ENCODE results near the gene ACP4. TPM values are rescaled to one million over a fixed set of nuclear protein-coding genes. Genes with fewer than 3 reads are reported as not detected.
"Not testable (repeated sequence)": the region's sequence is repeated elsewhere in the genome, so short reads cannot be mapped to it uniquely, and the experiment has no call there.

ACP4 gene
- total RNA-seq, 2 experiments from 2014 or later = not detected

DNA sequence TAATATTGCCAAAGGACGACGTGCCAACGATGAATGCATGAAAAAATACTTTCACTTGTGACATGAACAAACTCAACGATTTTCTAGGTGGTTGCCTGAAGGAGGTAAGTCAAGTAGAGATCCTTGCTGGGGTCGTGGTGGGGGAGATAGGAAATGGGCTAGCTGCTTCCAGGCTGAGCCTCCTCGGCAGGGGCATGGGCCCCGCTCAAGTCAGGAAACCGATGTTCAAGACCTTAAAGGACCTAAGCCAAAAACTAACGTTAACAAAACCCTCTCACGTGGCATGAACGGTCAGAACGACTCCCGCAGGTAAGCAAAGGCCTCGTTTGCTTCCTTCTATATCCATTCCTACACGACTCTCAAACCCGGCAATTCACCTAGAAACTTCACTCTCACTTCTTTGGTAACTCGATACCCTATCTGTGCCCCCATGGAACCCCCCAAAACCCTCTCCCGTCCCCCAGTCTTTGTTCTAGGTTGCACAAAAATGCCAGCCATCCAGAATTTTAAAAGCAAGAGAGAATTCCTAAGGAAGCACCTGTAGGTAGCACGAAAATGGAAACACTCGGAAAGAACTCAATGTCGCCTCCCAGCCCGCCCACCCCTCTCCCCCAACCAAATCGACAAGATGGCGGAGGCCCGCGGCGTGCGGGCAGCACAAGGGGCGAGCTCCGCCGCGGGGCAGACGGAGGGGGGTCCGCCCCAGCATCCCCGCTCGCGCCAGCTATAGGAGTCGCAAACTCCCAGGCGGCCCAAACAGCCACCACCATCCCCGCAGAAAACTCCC, 13.6 kb downstream of the ACP4 start:
- no peaks in the 10 kb centered on the region for H3K9me3 Mint-ChIP-seq
- peaks cover 40% of the 10 kb centered on the region for H3K36me3 Mint-ChIP-seq (ENCODE audit: low read depth)
- intact Hi-C loops (cut with micrococcal nuclease) = loop anchor here (1.0 to 5.0 kb wide), 4 partner anchors 13 to 303 kb away; partner anchors contain the start of genes CTU1 and JOSD2
- H3K27me3 Mint-ChIP-seq (ENCODE audit: low read depth) = no peaks in the 10 kb centered on the region
- peak overlapping the region; percentile 100 for H3K27ac Mint-ChIP-seq
- peaks cover 28% of the 10 kb centered on the region for H3K4me1 Mint-ChIP-seq (ENCODE audit: low read depth)
- peak overlapping the region; percentile 98 for H3K4me3 Mint-ChIP-seq
- no peak for DNase-seq
- CTCF ChIA-PET = no interaction called here

DNA sequence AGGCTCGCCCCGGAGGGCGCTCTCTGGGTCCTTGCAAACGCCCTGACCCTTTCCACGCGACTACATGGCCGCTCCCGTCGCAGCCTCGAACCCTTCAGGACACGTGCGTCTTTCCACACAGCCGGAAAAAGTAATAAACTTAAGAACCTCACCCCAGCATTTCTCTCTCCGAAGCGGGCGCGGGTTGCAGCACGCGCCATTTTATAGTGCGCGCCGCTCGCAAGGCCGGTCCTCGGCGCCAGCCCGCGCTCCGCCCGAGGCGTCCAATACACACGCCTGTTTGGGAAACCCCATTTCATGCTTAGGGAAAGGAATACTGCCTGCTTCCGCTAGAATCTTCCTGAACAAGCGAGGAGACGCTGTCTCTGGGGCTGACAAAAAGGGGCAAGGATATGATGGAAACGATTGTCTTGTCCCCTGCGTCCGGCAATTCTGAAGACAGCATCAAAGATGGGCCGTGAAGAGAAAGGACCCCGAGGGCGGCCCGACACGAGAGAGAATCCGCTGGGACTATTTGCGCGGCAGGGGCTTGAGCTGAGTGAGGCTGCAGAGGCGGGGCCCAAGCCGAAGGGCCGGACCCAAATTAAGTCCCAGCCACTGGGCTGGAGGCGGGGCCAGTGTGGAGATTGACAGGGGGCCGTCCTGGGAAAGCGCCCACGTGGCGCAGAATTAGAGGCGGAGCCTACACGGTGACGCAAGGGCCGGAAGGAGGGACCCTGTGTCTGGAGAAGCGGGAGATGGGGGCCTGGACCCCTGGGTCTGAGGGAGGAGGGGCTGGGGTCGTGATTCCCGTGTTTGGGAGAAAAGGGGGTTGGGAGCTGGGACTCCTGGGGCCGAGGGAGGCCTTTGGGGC, 14.4 kb downstream of the ACP4 start:
- CTCF ChIA-PET = no interaction called here
- intact Hi-C loops (cut with micrococcal nuclease) = loop anchor here (1.0 to 5.0 kb wide), 4 partner anchors 13 to 303 kb away; partner anchors contain the start of genes CTU1 and JOSD2
- peaks cover 40% of the 10 kb centered on the region for H3K36me3 Mint-ChIP-seq (ENCODE audit: low read depth)
- H3K27me3 Mint-ChIP-seq (ENCODE audit: low read depth) = no peaks in the 10 kb centered on the region
- H3K9me3 Mint-ChIP-seq = no peaks in the 10 kb centered on the region
- peak overlapping the region; percentile 100 for H3K27ac Mint-ChIP-seq
- H3K4me3 Mint-ChIP-seq = peak overlapping the region; percentile 98
- peak; percentile 99 for DNase-seq
- H3K4me1 Mint-ChIP-seq (ENCODE audit: low read depth) = peaks cover 28% of the 10 kb centered on the region

DNA sequence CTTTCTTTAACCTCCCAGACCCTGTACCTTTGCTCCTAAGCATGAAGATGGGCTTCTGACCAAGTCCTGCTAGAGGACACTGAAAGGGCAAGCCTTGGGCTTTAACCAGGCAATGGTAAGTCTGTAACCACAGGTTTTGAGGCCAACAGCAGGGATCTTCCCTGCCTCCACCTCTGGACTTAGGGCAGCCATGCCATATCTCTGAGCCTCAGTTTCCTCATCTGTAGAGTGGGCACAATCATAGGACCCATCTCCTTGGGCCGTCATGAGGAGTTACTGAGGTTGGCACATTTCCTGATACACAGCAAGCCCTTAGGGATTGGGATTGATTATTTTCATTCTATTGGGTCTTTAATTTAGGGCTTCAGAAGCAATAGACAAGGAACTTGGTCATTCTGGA, 18.6 kb downstream of the ACP4 start:
- Mint-ChIP-seq H3K4me1 (ENCODE audit: low read depth) (peaks cover 6% of the 10 kb centered on the region), H3K4me3 (no peak overlapping the region), H3K27ac (no peak overlapping the region), H3K9me3 (no peaks in the 10 kb centered on the region), H3K36me3 (ENCODE audit: low read depth) (peaks cover 4% of the 10 kb centered on the region), H3K27me3 (ENCODE audit: low read depth) (peaks cover 1% of the 10 kb centered on the region)
- no peak for DNase-seq
- intact Hi-C loops (cut with micrococcal nuclease) = no loop called here
- CTCF ChIA-PET = no interaction called here

GRCh38 chr19:50811622-50812238, 21.5 kb downstream of the ACP4 start:
- H3K27ac Mint-ChIP-seq; H3K4me1 Mint-ChIP-seq (ENCODE audit: low read depth); intact Hi-C loops (cut with micrococcal nuclease); H3K36me3 Mint-ChIP-seq (ENCODE audit: low read depth); H3K4me3 Mint-ChIP-seq; H3K9me3 Mint-ChIP-seq; CTCF ChIA-PET; DNase-seq: not testable (repeated sequence)
- peaks cover 17% of the 10 kb centered on the region for H3K27me3 Mint-ChIP-seq (ENCODE audit: low read depth)

DNA sequence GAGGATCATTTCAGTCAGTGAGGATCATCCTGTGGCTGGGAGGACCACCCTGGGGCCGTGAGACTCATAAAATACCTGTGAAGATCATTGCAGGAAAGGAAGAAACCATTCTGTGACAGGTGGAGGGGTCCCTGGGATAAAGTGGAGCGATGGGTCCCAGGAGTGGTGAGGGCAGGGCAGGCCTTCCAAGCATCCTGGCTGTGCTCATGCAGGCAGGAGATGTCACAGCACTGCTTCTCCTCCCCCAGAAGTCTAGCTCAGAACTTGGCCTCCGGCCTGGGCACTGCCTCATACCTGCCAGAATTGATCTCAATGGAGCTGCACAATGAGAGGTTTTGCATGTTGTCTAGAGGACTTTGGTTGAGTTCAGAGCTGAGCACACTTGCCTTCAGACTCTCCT, 22.3 kb downstream of the ACP4 start:
- Mint-ChIP-seq H3K9me3 (no peaks in the 10 kb centered on the region), H3K4me3 (no peak overlapping the region), H3K36me3 (ENCODE audit: low read depth) (no peaks in the 10 kb centered on the region), H3K27me3 (ENCODE audit: low read depth) (peaks cover 22% of the 10 kb centered on the region), H3K27ac (no peak overlapping the region), H3K4me1 (ENCODE audit: low read depth) (peaks cover 10% of the 10 kb centered on the region)
- CTCF ChIA-PET = no interaction called here
- intact Hi-C loops (cut with micrococcal nuclease) = no loop called here
- no peak for DNase-seq

DNA sequence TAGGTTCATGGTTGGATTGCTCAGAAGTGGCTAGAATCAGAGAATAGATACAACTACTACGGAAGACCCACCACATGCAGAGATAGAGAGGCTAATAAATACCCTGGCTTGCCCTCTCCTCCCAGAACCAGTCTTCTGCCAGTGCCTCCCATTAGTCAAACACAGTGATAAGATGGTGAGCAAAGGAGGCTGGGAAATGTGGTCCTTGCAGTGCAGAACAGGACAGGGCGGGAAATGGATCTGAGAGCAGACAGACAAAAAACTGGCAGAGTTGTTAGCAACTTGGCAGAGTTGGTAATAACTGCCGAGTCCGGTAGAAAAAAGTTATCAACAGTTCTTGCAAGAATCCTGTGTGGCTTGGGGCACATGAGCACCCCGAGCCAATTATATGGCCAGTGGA, 24.7 kb downstream of the ACP4 start:
- Mint-ChIP-seq H3K4me3 (no peak overlapping the region), H3K27me3 (ENCODE audit: low read depth) (peaks cover 36% of the 10 kb centered on the region), H3K4me1 (ENCODE audit: low read depth) (peaks cover 31% of the 10 kb centered on the region), H3K9me3 (no peaks in the 10 kb centered on the region), H3K36me3 (ENCODE audit: low read depth) (no peaks in the 10 kb centered on the region), H3K27ac (no peak overlapping the region)
- CTCF ChIA-PET = interaction anchor here (0.7 kb wide), 1 partner anchor 34 kb away, joined by 3 read pairs; no protein-coding TSS in a partner anchor
- no peak for DNase-seq
- intact Hi-C loops (cut with micrococcal nuclease) = no loop called here

GRCh38 chr19:50815439-50815838, 25.2 kb downstream of the ACP4 start:
- CTCF ChIA-PET = interaction anchor here (0.7 kb wide), 1 partner anchor 35 kb away, joined by 3 read pairs; no protein-coding TSS in a partner anchor

GRCh38 chr19:50817941-50818858, 28.0 kb downstream of the ACP4 start:
- peak overlapping the region; percentile 37 for H3K27ac Mint-ChIP-seq
- H3K36me3 Mint-ChIP-seq (ENCODE audit: low read depth) = no peaks in the 10 kb centered on the region
- H3K4me3 Mint-ChIP-seq = peak overlapping the region; percentile 67
- DNase-seq = peak; percentile 72
- no peaks in the 10 kb centered on the region for H3K9me3 Mint-ChIP-seq
- H3K27me3 Mint-ChIP-seq (ENCODE audit: low read depth) = peaks cover 64% of the 10 kb centered on the region
- intact Hi-C loops (cut with micrococcal nuclease) = loop anchor here (1.0 to 2.0 kb wide), 2 partner anchors 14 to 17 kb away; no protein-coding TSS in a partner anchor
- CTCF ChIA-PET = no interaction called here
- peaks cover 43% of the 10 kb centered on the region for H3K4me1 Mint-ChIP-seq (ENCODE audit: low read depth)

More at GRCh38 chr19:50815439-50815838, 25.2 kb downstream of the ACP4 start:
- Mint-ChIP-seq H3K4me3 (no peak overlapping the region), H3K4me1 (ENCODE audit: low read depth) (peaks cover 36% of the 10 kb centered on the region), H3K9me3 (no peaks in the 10 kb centered on the region), H3K27ac (no peak overlapping the region), H3K36me3 (ENCODE audit: low read depth) (no peaks in the 10 kb centered on the region), H3K27me3 (ENCODE audit: low read depth) (peaks cover 42% of the 10 kb centered on the region)
- intact Hi-C loops (cut with micrococcal nuclease) = no loop called here
- DNase-seq = no peak

GRCh38 chr19:50818859-50819472, 28.8 kb downstream of the ACP4 start:
- Mint-ChIP-seq H3K4me3 (peak overlapping the region; percentile 67), H3K27ac (no peak overlapping the region), H3K27me3 (ENCODE audit: low read depth) (peaks cover 65% of the 10 kb centered on the region), H3K4me1 (ENCODE audit: low read depth) (peaks cover 43% of the 10 kb centered on the region), H3K36me3 (ENCODE audit: low read depth) (no peaks in the 10 kb centered on the region), H3K9me3 (no peaks in the 10 kb centered on the region)
- intact Hi-C loops (cut with micrococcal nuclease) = no loop called here
- CTCF ChIA-PET = no interaction called here
- DNase-seq = no peak

DNA sequence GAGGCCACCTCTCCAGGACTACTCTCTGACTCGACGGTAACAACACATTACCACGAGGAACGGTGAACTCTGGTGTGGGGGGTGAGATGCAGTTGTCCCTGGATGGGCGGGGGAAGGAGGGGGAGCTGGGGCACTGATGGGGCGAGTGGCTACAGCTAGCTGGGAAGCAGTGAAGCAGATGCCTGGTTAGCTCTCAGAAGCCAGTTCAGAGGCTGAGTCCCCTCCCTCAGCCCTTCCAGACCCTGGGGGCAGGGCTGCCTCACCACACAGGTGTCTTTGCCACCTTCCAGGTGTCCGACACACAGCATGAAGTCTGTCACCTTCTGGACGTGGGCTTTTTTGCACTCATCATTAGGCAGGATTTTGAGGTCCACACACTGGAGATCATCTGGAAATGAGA, 29.4 kb downstream of the ACP4 start:
- DNase-seq = no peak
- Mint-ChIP-seq H3K9me3 (no peaks in the 10 kb centered on the region), H3K4me1 (ENCODE audit: low read depth) (peaks cover 43% of the 10 kb centered on the region), H3K27ac (no peak overlapping the region), H3K4me3 (no peak overlapping the region), H3K27me3 (ENCODE audit: low read depth) (peaks cover 62% of the 10 kb centered on the region), H3K36me3 (ENCODE audit: low read depth) (no peaks in the 10 kb centered on the region)
- CTCF ChIA-PET = no interaction called here
- intact Hi-C loops (cut with micrococcal nuclease) = no loop called here

DNA sequence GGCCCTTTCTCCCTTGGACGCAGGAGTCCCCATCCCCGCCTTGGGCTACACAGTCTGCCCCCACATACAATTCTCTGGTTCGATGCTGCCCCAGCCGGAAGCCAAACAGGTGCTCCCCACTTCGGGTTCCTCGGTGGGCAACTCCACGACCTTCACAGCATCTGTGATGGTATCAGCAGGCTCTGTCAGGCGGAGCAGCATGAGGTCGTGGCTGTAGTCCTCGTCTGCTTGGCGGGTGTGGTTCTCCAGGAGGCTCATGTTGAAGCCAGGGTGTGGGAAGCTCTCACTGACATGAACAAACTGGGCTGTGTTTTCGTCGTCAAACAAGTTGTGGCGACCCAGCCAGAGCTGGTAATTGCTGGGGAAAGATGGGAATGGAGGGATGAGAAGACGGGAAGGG, 29.9 kb downstream of the ACP4 start:
- no peak for DNase-seq
- Mint-ChIP-seq H3K4me1 (ENCODE audit: low read depth) (peaks cover 43% of the 10 kb centered on the region), H3K4me3 (peak overlapping the region; percentile 31), H3K9me3 (no peaks in the 10 kb centered on the region), H3K27me3 (ENCODE audit: low read depth) (peaks cover 58% of the 10 kb centered on the region), H3K27ac (no peak overlapping the region), H3K36me3 (ENCODE audit: low read depth) (no peaks in the 10 kb centered on the region)
- intact Hi-C loops (cut with micrococcal nuclease) = no loop called here
- CTCF ChIA-PET = interaction anchor here (0.6 kb wide), 1 partner anchor 696 kb away, joined by 4 read pairs; no protein-coding TSS in a partner anchor
